GM12878 (cell line): Measurements from ENCODE around the gene HNRNPA1.

Experiments used
- EGR1 ChIP-seq, 2 experiments: IDR thresholded peaks; 1 replicate in 1 of 2; 2 replicates in 1 of 2; pipeline ENCODE4 v1.6.1; 2011 to 2012; ENCODE audit warnings: low read depth in 2 of 2, low read length in 2 of 2, borderline replicate concordance in 1 of 2, mild to moderate bottlenecking in 1 of 2, moderate library complexity in 1 of 2
- MYC ChIP-seq: IDR thresholded peaks from 2 replicates; pipeline ENCODE4 v1.6.1; 2011; ENCODE audit warnings: mild to moderate bottlenecking, low read length, moderate library complexity, inconsistent platforms; ENCODE audit not compliant: insufficient read depth, insufficient replicate concordance, insufficient read length, severe bottlenecking
- PAX8 ChIP-seq: fragments of 450-650 bp; IDR thresholded peaks from 2 replicates; pipeline ENCODE4 v1.6.1; 2017; ENCODE audit warnings: mild to moderate bottlenecking, moderate library complexity
- POLR2A ChIP-seq: IDR thresholded peaks from 2 replicates; pipeline ENCODE4 v1.6.1; 2011; ENCODE audit warnings: low read depth, mild to moderate bottlenecking, low read length
- RCOR1 ChIP-seq: conservative IDR thresholded peaks from 2 replicates; pipeline ENCODE4 v1.6.1; 2012; ENCODE audit warnings: low read depth, low read length, improper control_type of control experiment
- RFX5 ChIP-seq: IDR thresholded peaks from 2 replicates; pipeline ENCODE4 v1.6.1; 2011; ENCODE audit warnings: low read depth, low read length, improper control_type of control experiment
- SREBF2 ChIP-seq: IDR thresholded peaks from 2 replicates; pipeline ENCODE4 v1.6.1; 2012; ENCODE audit warnings: mild to moderate bottlenecking, low read length
- TAF1 ChIP-seq: IDR thresholded peaks from 2 replicates; pipeline ENCODE4 v1.6.1; 2011; ENCODE audit warnings: mild to moderate bottlenecking, low read depth, low read length, borderline replicate concordance
- TCF3 ChIP-seq: IDR thresholded peaks from 2 replicates; pipeline ENCODE4 v1.6.1; 2012; ENCODE audit warnings: low read depth, mild to moderate bottlenecking, low read length, borderline replicate concordance; ENCODE audit not compliant: insufficient read depth
- TF ChIP-seq, protein P1 (sequence below), 3 experiments: IDR thresholded peaks in 2 of 3; conservative IDR thresholded peaks in 1 of 3; 2 replicates each; pipeline ENCODE4 v1.5.1; 2011; ENCODE audit warnings: low read depth in 3 of 3, low read length in 3 of 3, mild to moderate bottlenecking in 3 of 3, control low read depth in 2 of 3, moderate library complexity in 2 of 3, inconsistent platforms in 1 of 3, mixed read lengths in 1 of 3; ENCODE audit not compliant: control insufficient read depth in 2 of 3, insufficient read depth in 1 of 3; ENCODE audit errors: extremely low read depth in 1 of 3
- TF ChIP-seq, protein P2 (sequence below): fragments of 450-650 bp; IDR thresholded peaks from 2 replicates; pipeline ENCODE4 v1.6.1; 2017; ENCODE audit warnings: antibody characterized with exemption, mild to moderate bottlenecking, moderate library complexity

DNA sequence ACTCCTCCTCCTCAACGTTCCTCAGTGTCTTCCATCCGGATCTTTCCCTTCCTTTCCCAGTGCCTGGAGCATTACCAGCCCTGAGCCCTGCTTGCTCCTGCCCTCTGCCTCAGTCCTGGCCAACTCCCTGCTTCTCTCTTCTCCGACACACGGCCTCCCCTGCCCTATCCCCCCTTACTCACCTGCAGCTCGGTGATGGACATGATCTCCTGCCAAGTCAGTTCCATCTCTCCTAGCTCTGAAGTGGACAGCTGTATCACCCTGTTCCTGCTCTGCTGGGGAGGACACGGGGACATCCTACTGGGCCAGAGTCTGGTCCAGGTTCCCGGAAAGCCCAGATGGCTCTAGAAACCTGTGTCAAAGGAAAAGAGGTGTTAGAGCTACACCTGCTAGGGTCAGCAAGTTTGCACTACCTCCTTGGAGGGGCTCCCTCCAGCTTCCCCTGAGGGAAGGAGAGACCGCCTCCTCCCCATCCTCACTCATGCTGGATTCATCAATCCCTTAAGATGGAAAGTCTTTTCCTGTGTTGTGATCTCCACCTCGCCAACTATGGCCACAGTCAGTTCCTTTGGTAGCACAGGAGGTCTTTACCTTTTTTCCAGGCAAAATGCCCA is 14.5 kb downstream of the HNRNPA1 start:
- TF ChIP-seq, protein P1, sequence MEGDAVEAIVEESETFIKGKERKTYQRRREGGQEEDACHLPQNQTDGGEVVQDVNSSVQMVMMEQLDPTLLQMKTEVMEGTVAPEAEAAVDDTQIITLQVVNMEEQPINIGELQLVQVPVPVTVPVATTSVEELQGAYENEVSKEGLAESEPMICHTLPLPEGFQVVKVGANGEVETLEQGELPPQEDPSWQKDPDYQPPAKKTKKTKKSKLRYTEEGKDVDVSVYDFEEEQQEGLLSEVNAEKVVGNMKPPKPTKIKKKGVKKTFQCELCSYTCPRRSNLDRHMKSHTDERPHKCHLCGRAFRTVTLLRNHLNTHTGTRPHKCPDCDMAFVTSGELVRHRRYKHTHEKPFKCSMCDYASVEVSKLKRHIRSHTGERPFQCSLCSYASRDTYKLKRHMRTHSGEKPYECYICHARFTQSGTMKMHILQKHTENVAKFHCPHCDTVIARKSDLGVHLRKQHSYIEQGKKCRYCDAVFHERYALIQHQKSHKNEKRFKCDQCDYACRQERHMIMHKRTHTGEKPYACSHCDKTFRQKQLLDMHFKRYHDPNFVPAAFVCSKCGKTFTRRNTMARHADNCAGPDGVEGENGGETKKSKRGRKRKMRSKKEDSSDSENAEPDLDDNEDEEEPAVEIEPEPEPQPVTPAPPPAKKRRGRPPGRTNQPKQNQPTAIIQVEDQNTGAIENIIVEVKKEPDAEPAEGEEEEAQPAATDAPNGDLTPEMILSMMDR (IDR thresholded peaks at IDR 0.05 in 2 of 3, conservative IDR thresholded peaks at IDR 0.05 in 1 of 3; ENCODE audit: control insufficient read depth in 2 of 3, extremely low read depth in 1 of 3, insufficient read depth in 1 of 3, low read depth in 3 of 3, low read length in 3 of 3): no peak
- no peak for TF ChIP-seq PAX8
- TF ChIP-seq, protein P2, sequence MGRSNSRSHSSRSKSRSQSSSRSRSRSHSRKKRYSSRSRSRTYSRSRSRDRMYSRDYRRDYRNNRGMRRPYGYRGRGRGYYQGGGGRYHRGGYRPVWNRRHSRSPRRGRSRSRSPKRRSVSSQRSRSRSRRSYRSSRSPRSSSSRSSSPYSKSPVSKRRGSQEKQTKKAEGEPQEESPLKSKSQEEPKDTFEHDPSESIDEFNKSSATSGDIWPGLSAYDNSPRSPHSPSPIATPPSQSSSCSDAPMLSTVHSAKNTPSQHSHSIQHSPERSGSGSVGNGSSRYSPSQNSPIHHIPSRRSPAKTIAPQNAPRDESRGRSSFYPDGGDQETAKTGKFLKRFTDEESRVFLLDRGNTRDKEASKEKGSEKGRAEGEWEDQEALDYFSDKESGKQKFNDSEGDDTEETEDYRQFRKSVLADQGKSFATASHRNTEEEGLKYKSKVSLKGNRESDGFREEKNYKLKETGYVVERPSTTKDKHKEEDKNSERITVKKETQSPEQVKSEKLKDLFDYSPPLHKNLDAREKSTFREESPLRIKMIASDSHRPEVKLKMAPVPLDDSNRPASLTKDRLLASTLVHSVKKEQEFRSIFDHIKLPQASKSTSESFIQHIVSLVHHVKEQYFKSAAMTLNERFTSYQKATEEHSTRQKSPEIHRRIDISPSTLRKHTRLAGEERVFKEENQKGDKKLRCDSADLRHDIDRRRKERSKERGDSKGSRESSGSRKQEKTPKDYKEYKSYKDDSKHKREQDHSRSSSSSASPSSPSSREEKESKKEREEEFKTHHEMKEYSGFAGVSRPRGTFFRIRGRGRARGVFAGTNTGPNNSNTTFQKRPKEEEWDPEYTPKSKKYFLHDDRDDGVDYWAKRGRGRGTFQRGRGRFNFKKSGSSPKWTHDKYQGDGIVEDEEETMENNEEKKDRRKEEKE: no peak
- no peak for TF ChIP-seq POLR2A
- TF ChIP-seq MYC: no peak
- TF ChIP-seq RCOR1: no peak
- no peak for TF ChIP-seq TCF3
- TF ChIP-seq TAF1: no peak
- TF ChIP-seq RFX5: no peak
- TF ChIP-seq SREBF2: no peak
- no peak for TF ChIP-seq EGR1 (IDR thresholded peaks at IDR 0.05; ENCODE audit: borderline replicate concordance in 1 of 2, low read depth in 2 of 2, low read length in 2 of 2)
